ENCODE results near the gene ANO10. TPM values are rescaled to one million over a fixed set of nuclear protein-coding genes. Genes with fewer than 3 reads are reported as not detected.
"Not testable (repeated sequence)": the region's sequence is repeated elsewhere in the genome, so short reads cannot be mapped to it uniquely, and the experiment has no call there.

The ANO10 gene, protein sequence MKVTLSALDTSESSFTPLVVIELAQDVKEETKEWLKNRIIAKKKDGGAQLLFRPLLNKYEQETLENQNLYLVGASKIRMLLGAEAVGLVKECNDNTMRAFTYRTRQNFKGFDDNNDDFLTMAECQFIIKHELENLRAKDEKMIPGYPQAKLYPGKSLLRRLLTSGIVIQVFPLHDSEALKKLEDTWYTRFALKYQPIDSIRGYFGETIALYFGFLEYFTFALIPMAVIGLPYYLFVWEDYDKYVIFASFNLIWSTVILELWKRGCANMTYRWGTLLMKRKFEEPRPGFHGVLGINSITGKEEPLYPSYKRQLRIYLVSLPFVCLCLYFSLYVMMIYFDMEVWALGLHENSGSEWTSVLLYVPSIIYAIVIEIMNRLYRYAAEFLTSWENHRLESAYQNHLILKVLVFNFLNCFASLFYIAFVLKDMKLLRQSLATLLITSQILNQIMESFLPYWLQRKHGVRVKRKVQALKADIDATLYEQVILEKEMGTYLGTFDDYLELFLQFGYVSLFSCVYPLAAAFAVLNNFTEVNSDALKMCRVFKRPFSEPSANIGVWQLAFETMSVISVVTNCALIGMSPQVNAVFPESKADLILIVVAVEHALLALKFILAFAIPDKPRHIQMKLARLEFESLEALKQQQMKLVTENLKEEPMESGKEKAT
- total RNA-seq: 24.9 TPM

DNA sequence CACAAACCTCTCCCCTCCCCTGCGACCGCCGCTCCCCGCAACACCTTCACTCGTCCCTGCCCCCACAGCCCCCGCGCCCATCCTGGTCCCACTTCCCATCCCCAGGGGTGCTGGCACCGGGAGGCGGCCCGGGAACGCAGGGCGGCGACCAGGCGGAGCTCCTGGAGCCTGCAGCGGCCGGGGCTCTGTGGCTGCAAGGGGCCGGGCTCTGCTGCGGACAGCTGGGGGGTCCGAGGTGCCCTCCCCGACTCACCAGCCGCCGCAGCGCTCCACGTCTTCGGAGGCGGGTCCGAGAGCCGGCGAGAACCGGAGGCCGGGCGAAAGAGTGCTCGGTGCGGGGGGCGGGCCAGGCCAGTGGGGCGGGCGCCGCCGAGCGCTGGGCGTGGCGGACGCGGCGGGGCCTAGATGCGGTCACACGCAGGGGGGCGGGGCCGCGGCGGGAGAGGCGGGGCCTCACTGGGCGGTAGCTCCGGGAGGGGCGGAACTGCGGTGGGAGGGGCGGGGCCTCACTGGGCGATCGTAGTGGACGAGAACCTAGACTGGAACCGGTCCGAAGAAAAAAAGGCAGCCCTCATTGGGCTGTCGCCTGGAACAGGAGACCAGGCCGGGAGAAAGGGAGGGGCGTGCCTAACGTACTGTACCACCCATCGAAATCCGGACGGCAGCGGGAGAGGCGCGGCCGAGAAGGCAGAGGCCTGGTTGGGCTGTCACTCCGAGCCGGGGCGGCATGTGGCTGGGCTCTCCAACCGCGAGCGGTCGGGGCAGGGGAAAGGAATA, at the start of gene ANO10:
ANO10 (minus strand) TSS at position 356 of the 777 bp plus-strand sequence. CDS start 16,159 bp downstream, outside the sequence.
- Histone ChIP-seq H3K4me3 (peak within 1 kb of the TSS; percentile 60 to 97), H3K27me3 (no peaks in the 10 kb centered on the region), H3K27ac (peak within 1 kb of the TSS; percentile 88 to 92), H3K36me3 (no peaks in the 10 kb centered on the region), H3K4me1 (peaks cover 0 to 10% of the 10 kb centered on the region in 2 donors), H3K9me3 (no peaks in the 10 kb centered on the region)
- peak; percentile 97 to 99 for DNase-seq (ENCODE audit: low spot score in 2 of 2)
- intact Hi-C loops (cut with DNase I): loop anchor here (1.0 to 5.0 kb wide), 6 partner anchors 68 to 715 kb away; partner anchors contain the start of genes ABHD5, SNRK and TCAIM
- TF ChIP-seq, protein P1, sequence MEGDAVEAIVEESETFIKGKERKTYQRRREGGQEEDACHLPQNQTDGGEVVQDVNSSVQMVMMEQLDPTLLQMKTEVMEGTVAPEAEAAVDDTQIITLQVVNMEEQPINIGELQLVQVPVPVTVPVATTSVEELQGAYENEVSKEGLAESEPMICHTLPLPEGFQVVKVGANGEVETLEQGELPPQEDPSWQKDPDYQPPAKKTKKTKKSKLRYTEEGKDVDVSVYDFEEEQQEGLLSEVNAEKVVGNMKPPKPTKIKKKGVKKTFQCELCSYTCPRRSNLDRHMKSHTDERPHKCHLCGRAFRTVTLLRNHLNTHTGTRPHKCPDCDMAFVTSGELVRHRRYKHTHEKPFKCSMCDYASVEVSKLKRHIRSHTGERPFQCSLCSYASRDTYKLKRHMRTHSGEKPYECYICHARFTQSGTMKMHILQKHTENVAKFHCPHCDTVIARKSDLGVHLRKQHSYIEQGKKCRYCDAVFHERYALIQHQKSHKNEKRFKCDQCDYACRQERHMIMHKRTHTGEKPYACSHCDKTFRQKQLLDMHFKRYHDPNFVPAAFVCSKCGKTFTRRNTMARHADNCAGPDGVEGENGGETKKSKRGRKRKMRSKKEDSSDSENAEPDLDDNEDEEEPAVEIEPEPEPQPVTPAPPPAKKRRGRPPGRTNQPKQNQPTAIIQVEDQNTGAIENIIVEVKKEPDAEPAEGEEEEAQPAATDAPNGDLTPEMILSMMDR (IDR thresholded peaks at IDR 0.05): no peak

DNA sequence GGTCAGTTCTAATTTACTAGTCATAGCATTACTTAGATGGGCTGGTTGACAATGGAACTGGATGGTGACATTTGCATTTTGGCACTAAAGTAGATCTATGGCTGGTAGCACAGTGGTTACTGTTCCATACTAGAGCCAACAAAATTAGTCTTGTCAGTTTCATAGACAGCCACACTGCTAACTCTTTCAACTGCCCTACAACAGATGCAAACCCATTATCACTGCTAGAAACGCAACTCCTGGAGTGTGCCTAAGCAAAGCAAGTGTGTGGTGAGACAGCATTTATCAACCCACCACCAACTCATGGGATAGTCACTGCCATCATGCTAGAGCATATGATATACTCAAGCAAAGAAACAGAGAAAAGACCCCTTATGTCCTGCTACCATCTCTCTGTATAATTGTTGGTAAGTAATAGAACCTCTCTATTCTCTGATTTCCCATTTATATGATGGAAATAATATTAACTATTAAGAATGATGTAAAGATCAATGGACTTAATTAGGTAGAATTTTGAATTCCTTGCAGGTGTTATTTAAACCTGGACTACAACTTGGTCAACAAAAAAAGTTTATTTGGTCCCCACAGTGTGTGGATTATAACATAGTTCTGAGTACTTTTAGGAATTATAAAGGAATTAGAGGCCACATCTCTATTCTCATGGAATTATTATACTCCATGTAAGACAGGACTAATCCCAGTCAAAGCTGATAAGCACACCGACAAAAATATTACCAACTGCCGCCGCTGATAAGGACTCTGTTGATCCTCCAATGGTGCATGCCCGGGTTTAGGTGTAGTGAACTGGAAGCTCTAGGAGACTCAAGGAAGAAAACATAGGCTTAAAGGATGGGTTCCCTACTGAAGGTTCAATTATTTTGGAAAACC, 49.1 kb upstream of the ANO10 start:
- TF ChIP-seq, protein P1 (IDR thresholded peaks at IDR 0.05): no peak
- intact Hi-C loops (cut with DNase I): no loop called here
- H3K9me3 ChIP-seq: no peaks in the 10 kb centered on the region

DNA sequence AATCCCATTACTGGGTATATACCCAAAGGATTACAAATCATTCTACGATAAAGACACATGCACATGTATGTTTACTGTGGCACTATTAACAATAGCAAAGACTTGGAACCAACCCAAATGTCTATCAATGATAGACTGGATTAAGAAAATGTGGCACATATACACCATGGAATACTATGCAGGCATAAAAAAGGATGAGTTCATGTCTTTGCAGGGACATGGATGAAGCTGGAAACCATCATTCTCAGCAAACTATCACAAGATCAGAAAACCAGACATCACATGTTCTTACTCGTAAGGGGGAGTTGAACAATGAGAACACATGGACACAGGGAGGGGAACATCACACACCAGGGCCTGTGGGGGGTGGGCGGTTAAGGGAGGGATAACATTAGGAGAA, 43.2 kb upstream of the ANO10 start:
- DNase-seq (ENCODE audit: low spot score in 2 of 2); H3K4me3 ChIP-seq; H3K27me3 ChIP-seq; H3K4me1 ChIP-seq; H3K36me3 ChIP-seq; intact Hi-C loops (cut with DNase I); H3K9me3 ChIP-seq; H3K27ac ChIP-seq: not testable (repeated sequence)

More for the DNA sequence above, 49.1 kb upstream of the ANO10 start:
- Histone ChIP-seq H3K4me1 (no peaks in the 10 kb centered on the region), H3K4me3 (no peak overlapping the region), H3K27ac (no peak overlapping the region), H3K27me3 (no peaks in the 10 kb centered on the region), H3K36me3 (no peaks in the 10 kb centered on the region)
- no peak for DNase-seq (ENCODE audit: low spot score in 2 of 2)

DNA sequence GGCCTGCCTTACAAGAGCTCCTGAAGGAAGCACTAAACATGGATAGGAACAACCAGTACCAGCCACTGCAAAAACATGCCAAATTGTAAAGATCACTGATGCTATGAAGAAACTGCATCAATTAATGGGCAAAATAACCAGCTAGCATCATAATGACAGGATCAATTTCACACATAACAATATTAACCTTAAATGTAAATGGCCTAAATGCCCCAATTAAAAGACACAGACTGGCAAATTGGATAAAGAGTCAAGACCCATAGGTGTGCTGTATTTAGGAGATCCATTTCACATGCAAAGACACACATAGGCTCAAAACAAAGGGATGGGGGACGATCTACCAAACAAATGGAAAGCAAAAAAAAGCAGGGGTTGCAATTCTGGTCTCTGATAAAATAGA, 39.6 kb upstream of the ANO10 start:
- DNase-seq (ENCODE audit: low spot score in 2 of 2); H3K4me3 ChIP-seq; H3K27me3 ChIP-seq; H3K4me1 ChIP-seq; H3K36me3 ChIP-seq; H3K27ac ChIP-seq; H3K9me3 ChIP-seq; intact Hi-C loops (cut with DNase I): not testable (repeated sequence)

DNA sequence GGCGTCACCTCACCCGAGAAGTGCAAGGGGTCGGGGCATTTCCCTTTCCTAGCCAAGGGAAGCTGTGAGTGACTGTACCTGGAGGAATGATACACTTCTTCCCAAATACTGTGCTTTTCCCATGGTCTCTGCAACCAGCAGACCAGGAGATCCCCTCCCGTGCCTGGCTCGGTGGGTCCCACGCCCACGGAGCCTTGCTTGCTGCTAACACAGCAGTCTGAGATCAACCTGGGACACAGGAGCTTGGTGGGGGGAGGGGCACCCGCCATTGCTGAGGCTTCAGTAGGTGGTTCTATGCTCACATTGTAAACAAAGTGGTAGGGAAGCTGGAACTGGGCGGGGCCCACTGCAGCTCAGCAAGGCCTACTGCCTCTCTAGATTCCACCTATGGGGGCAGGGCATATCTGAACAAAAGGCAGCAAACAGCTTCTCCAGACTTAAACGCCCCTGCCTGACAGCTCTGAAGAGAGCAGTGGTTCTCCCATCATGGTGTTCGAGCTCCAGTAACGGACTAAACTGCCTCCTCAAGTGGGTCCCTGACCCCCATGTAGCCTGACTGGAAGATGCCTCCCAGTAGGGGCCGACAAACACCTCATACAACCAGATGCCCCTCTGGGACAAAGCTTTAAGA, 37.6 kb upstream of the ANO10 start:
- Histone ChIP-seq H3K4me1 (no peaks in the 10 kb centered on the region), H3K27me3 (no peaks in the 10 kb centered on the region), H3K27ac (no peak overlapping the region), H3K9me3 (no peaks in the 10 kb centered on the region), H3K4me3 (no peak overlapping the region), H3K36me3 (no peaks in the 10 kb centered on the region)
- TF ChIP-seq, protein P1 (IDR thresholded peaks at IDR 0.05): no peak
- DNase-seq (ENCODE audit: low spot score in 2 of 2): no peak
- intact Hi-C loops (cut with DNase I): no loop called here

DNA sequence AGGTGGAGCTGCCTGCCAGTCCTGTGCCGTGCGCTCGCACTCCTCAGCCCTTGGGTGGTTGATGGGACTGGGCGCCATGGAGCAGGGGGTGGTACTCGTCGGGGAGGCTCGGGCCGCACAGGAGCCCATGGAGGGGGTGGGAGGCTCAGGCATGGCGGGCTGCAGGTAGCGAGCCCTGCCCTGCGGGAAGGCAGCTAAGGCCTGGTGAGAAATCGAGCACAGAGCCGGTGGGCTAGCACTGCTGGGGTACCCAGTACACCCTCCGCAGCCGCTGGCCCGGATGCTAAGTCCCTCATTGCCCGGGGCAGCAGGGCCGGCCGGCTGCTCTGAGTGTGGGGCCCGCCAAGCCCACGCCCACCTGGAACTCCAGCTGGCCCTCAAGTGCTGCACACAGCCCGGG, 34.6 kb upstream of the ANO10 start:
- H3K4me1 ChIP-seq; H3K27ac ChIP-seq; H3K36me3 ChIP-seq; H3K27me3 ChIP-seq; DNase-seq (ENCODE audit: low spot score in 2 of 2); H3K4me3 ChIP-seq; intact Hi-C loops (cut with DNase I); H3K9me3 ChIP-seq: not testable (repeated sequence)
